Endothelial cell of umbilical vein (primary cell): ENCODE measurements around the gene NRM. TPM values are rescaled to one million over a fixed set of nuclear protein-coding genes. Genes with fewer than 3 reads are reported as not detected.
A peak's percentile ranks its signal among the peaks of the same experiment; 100 is the strongest.

Experiments used
- BruUV-seq: library from RNA; stranded (reverse); fragments of 400-500 nt; replicated peaks from 2 replicates; lab custom pipeline; 2021; lab: Mats Ljungman, UMichigan
- CTCF ChIA-PET: fragments of 300-600, 350-600 bp; sonication (Branson Sonifier 250); formaldehyde crosslinking; loops from one replicate; lab custom pipeline; 2021; ENCODE audit warnings: antibody characterized with exemption, inconsistent platforms; lab: Charles Lee
- POLR2A ChIA-PET: fragments of 300-600, 350-600 bp; sonication (Branson Sonifier 250); formaldehyde crosslinking; loops from one replicate; lab custom pipeline; 2021; ENCODE audit warnings: antibody characterized with exemption, inconsistent platforms; lab: Charles Lee
- DNase-seq: peaks from one replicate; pipeline ENCODE4 v3.0.0-alpha.2; 2011; ENCODE audit warnings: low read depth, low spot score
- FAIRE-seq: peaks from 2 replicates; lab custom pipeline; 2011; peaks lifted over from hg19 to GRCh38; lab: Jason Lieb, UNC
- H2AFZ ChIP-seq: 2 replicates; pipeline ENCODE4 v1.6.0; 2012; ENCODE audit warnings: low read depth, low read length, control low read depth, inconsistent platforms
- H3K27ac ChIP-seq: 2 replicates; pipeline ENCODE4 v1.5.1; 2011; ENCODE audit warnings: low read depth, mild to moderate bottlenecking, control low read depth, low read length, moderate library complexity; ENCODE audit not compliant: insufficient read depth
- H3K27me3 ChIP-seq, 2 experiments: 2 replicates each; pipeline versions ENCODE4 v1.6.0 to v1.6.1; 2011; ENCODE audit warnings: low read length in 2 of 2, mixed read lengths in 1 of 2; ENCODE audit not compliant: control insufficient read depth in 2 of 2, insufficient read depth in 2 of 2
- H3K36me3 ChIP-seq, 2 experiments: 2 replicates in 1 of 2; 3 replicates in 1 of 2; pipeline ENCODE4 v1.5.1; 2011; ENCODE audit warnings: low read length in 2 of 2, mild to moderate bottlenecking in 1 of 2, moderate library complexity in 1 of 2; ENCODE audit not compliant: control insufficient read depth in 2 of 2, insufficient read depth in 2 of 2; ENCODE audit errors: extremely low read depth in 1 of 2
- H3K4me1 ChIP-seq: 3 replicates; pipeline ENCODE4 v1.5.1; 2011; ENCODE audit warnings: mild to moderate bottlenecking, low read length; ENCODE audit not compliant: control insufficient read depth, insufficient read depth; ENCODE audit errors: extremely low read depth
- H3K4me2 ChIP-seq: 2 replicates; pipeline ENCODE4 v1.6.1; 2011; ENCODE audit warnings: low read length, control low read depth, mixed read lengths; ENCODE audit not compliant: insufficient read depth
- H3K4me3 ChIP-seq, 3 experiments: fragments of 200-600 bp in 1 of 3; sonication (generic), shearing (Covaris generic) in 1 of 3; replicated peaks in 1 of 3; 2 replicates each; pipeline ENCODE4 v1.5.1; 2011 to 2016; ENCODE audit warnings: control low read depth in 3 of 3, low read length in 3 of 3, mild to moderate bottlenecking in 2 of 3, inconsistent platforms in 1 of 3, low read depth in 1 of 3, moderate library complexity in 1 of 3; ENCODE audit not compliant: insufficient read depth in 1 of 3
- H3K79me2 ChIP-seq: 2 replicates; pipeline ENCODE4 v1.6.0; 2012; ENCODE audit warnings: low read length, inconsistent platforms; ENCODE audit not compliant: control insufficient read depth, insufficient read depth
- H3K9ac ChIP-seq: replicated peaks from 2 replicates; pipeline ENCODE3; 2011; ENCODE audit warnings: low read length, control low read depth; ENCODE audit not compliant: insufficient read depth; ENCODE audit errors: extremely low read depth
- H3K9me1 ChIP-seq: replicated peaks from 3 replicates; pipeline ENCODE4 v1.6.0; 2011; ENCODE audit warnings: mild to moderate bottlenecking, low read length; ENCODE audit not compliant: control insufficient read depth, insufficient read depth; ENCODE audit errors: extremely low read depth
- H3K9me3 ChIP-seq: replicated peaks from 2 replicates; pipeline ENCODE4 v1.5.1; 2012; ENCODE audit warnings: low read length, inconsistent platforms; ENCODE audit not compliant: control insufficient read depth, insufficient read depth
- H4K20me1 ChIP-seq: replicated peaks from 2 replicates; pipeline ENCODE3; 2011; ENCODE audit warnings: mild to moderate bottlenecking, low read length; ENCODE audit not compliant: control insufficient read depth, insufficient read depth; ENCODE audit errors: extremely low read depth
- EZH2 ChIP-seq: IDR thresholded peaks from 2 replicates; pipeline ENCODE4 v1.6.1; 2012; ENCODE audit warnings: borderline replicate concordance, low read depth, mild to moderate bottlenecking, moderate library complexity, low read length, inconsistent platforms; ENCODE audit not compliant: severe bottlenecking
- FOS ChIP-seq: IDR thresholded peaks from 2 replicates; pipeline ENCODE4 v1.6.1; 2011; ENCODE audit warnings: mild to moderate bottlenecking, low read length, moderate library complexity, borderline replicate concordance; ENCODE audit not compliant: insufficient read depth
- GATA2 ChIP-seq: IDR thresholded peaks from 2 replicates; pipeline ENCODE4 v1.7.0; 2011; ENCODE audit warnings: low read depth, mild to moderate bottlenecking, moderate library complexity, mixed read lengths, low read length; ENCODE audit not compliant: insufficient read length, insufficient read depth
- JUN ChIP-seq: IDR thresholded peaks from 2 replicates; pipeline ENCODE4 v1.6.1; 2011; ENCODE audit warnings: borderline replicate concordance, low read depth; ENCODE audit not compliant: insufficient read length, insufficient read depth
- MYC ChIP-seq: IDR thresholded peaks from one replicate; pipeline ENCODE4 v1.6.1; 2011; ENCODE audit warnings: mild to moderate bottlenecking, low read depth, low read length
- POLR2A ChIP-seq: IDR thresholded peaks from 2 replicates; pipeline ENCODE4 v1.6.1; 2012; ENCODE audit warnings: low read depth, mild to moderate bottlenecking, control low read depth, low read length
- POLR2AphosphoS5 ChIP-seq: IDR thresholded peaks from 2 replicates; pipeline ENCODE4 v1.6.1; 2012; ENCODE audit warnings: low read depth, mild to moderate bottlenecking, control low read depth, low read length, moderate library complexity; ENCODE audit not compliant: insufficient read depth
- dilution Hi-C: fragments of 300-500 bp; cut with MboI; formaldehyde crosslinking; loops from one replicate; pipeline ENCODE4 v1.15.0; 2019; ENCODE audit warnings: low sequenced_read_pairs; ENCODE audit not compliant: extremely low pct_ligation_motif_present
- intact Hi-C: fragments of 100-400 bp; cut with micrococcal nuclease; formaldehyde crosslinking; loops from one replicate; pipeline ENCODE4 v1.10.0; 2022
- polyA plus RNA-seq, 4 experiments: library from polyadenylated mRNA; depleted of rRNA in 3 of 4; stranded (reverse) in 3 of 4; unstranded in 1 of 4; fragments of >200 nt; gene quantifications; 2 replicates each; pipeline versions ENCODE4 v1.2.1 to v1.2.3, GENCODE V29; 2011 to 2012; ENCODE audit warnings: missing spikeins in 1 of 4
- total RNA-seq: library from RNA; stranded (reverse); gene quantifications from 2 replicates; pipeline ENCODE4 v1.2.3, GENCODE V29; 2021
- TF ChIP-seq, protein P1 (sequence below): IDR thresholded peaks from 2 replicates; pipeline ENCODE4 v1.6.1; 2011; ENCODE audit not compliant: insufficient read depth, insufficient read length
- TF ChIP-seq, protein P2 (sequence below), 2 donors: IDR thresholded peaks; 1 replicate in 1 of 2; 2 replicates in 1 of 2; pipeline ENCODE4 v1.5.1; 2011; ENCODE audit warnings: low read length in 2 of 2, mild to moderate bottlenecking in 2 of 2, moderate library complexity in 2 of 2, control low read depth in 1 of 2, inconsistent platforms in 1 of 2, low read depth in 1 of 2; ENCODE audit not compliant: insufficient read depth in 1 of 2; ENCODE audit errors: extremely low read depth in 1 of 2

The NRM gene
- total and polyA plus RNA-seq, 2 donors (not counting 3 experiments of a cell fraction or from before 2014, with no cell fraction given), result 32.2 to 33.8 TPM

DNA sequence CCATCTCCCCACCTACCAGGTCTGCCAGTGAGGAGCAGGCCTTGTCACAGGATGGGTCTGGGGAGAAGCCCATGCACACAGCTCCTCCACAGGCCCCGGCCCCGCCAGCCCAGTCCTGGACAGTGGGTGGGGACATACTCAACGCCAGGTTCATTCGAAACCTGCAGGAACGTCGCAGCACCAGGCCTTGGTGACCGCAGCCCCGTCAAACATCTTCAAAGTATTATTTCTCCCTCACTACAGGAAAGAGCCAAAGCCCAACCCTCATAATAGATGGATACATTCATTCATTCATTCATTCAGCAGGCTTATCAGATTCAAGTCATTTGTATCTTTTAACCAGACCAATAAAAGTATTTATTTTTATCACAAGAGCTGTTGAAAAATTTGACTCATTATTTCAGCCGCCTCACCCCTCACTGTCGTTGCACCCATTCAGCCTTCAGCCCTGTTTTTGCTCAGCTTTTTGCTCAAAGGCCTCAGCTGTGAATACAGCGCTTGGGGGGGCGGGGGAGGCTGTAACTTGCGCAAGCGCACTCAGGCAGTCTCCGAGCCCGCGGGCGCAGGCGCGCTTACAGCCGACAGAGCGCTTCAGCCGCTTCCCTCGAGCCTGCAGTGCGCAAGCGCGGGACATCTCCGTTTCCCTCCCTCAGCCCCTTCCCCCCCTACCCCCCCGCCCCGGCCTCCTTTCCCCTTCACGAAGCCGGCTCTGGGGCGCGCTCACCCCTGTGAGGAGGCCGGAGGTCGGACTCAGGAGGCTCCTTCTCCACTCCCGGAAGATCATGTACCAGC is 44.1 kb downstream of the NRM start, which contains the start of gene C6orf136:
Gene C6orf136 (plus strand): TSS at position 684 of the 792 bp plus-strand sequence. CDS start 99 bp downstream, at position 783.
- dilution Hi-C loops, result no loop called here
- H3K36me3 ChIP-seq, result peaks cover 2 to 5% of the 10 kb centered on the region in 2 experiments
- H3K4me1 ChIP-seq, result peaks cover 8% of the 10 kb centered on the region
- DNase-seq (peak; percentile 93), FAIRE-seq (peak; percentile 98)
- intact Hi-C loops, result loop anchor here (1.0 to 2.0 kb wide), 3 partner anchors 27 to 74 kb away; partner anchors contain the start of genes DHX16, MRPS18B, PPP1R10 and TUBB
- H2AFZ ChIP-seq, result peak within 1 kb of the TSS; percentile 88
- H3K9me1 ChIP-seq, result no peaks in the 10 kb centered on the region
- peak within 1 kb of the TSS; percentile 70 to 99 (median 76) for H3K4me3 ChIP-seq
- no peaks in the 10 kb centered on the region for H3K9me3 ChIP-seq
- peaks cover 20% of the 10 kb centered on the region for H3K79me2 ChIP-seq
- peak within 1 kb of the TSS; percentile 76 for H3K9ac ChIP-seq
- TF ChIP-seq GATA2 (no peak), FOS (no peak), MYC (no peak), EZH2 (no peak), JUN (no peak), POLR2AphosphoS5 (no peak), POLR2A (no peak)
- TF ChIP-seq, protein P1, sequence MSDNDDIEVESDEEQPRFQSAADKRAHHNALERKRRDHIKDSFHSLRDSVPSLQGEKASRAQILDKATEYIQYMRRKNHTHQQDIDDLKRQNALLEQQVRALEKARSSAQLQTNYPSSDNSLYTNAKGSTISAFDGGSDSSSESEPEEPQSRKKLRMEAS, result no peak
- TF ChIP-seq, protein P2, sequence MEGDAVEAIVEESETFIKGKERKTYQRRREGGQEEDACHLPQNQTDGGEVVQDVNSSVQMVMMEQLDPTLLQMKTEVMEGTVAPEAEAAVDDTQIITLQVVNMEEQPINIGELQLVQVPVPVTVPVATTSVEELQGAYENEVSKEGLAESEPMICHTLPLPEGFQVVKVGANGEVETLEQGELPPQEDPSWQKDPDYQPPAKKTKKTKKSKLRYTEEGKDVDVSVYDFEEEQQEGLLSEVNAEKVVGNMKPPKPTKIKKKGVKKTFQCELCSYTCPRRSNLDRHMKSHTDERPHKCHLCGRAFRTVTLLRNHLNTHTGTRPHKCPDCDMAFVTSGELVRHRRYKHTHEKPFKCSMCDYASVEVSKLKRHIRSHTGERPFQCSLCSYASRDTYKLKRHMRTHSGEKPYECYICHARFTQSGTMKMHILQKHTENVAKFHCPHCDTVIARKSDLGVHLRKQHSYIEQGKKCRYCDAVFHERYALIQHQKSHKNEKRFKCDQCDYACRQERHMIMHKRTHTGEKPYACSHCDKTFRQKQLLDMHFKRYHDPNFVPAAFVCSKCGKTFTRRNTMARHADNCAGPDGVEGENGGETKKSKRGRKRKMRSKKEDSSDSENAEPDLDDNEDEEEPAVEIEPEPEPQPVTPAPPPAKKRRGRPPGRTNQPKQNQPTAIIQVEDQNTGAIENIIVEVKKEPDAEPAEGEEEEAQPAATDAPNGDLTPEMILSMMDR (IDR thresholded peaks at IDR 0.05; ENCODE audit: extremely low read depth in 1 of 2, insufficient read depth in 1 of 2, low read depth in 1 of 2, low read length in 2 of 2), result no peak
- no peaks in the 10 kb centered on the region for H4K20me1 ChIP-seq
- H3K4me2 ChIP-seq, result peak within 1 kb of the TSS; percentile 87
- no TSS peak for BruUV-seq
- peak within 1 kb of the TSS; percentile 26 for H3K27ac ChIP-seq
- POLR2A ChIA-PET, result no interaction called here
- CTCF ChIA-PET, result interaction anchor here (0.6 kb wide), 1 partner anchor 75 kb away, joined by 3 read pairs; no protein-coding TSS in a partner anchor
- no peaks in the 10 kb centered on the region for H3K27me3 ChIP-seq
